ENCODE data around the gene RAB28.

The RAB28 gene

GRCh38 chr4:13464543-13464942 is 19.6 kb downstream of the RAB28 start:
- no peak overlapping the region for H2AFZ ChIP-seq (ENCODE audit: low read length)
- no peak overlapping the region for H3K4ac ChIP-seq (ENCODE audit: low read length)
- DNase-seq (ENCODE audit: low spot score): no peak
- H3K4me3 ChIP-seq (ENCODE audit: low read length in 2 of 2): no peak overlapping the region
- peaks cover 0 to 28% of the 10 kb centered on the region in 2 donors for H3K9me3 ChIP-seq (replicated peaks in 1 of 2; ENCODE audit: control insufficient read depth in 2 of 2, insufficient read depth in 1 of 2, low read depth in 1 of 2, low read length in 2 of 2)
- H2BK12ac ChIP-seq (ENCODE audit: low read length): no peak overlapping the region
- no peak overlapping the region for H4K91ac ChIP-seq (ENCODE audit: low read depth, low read length, poor library complexity)
- no peak overlapping the region for H3K23ac ChIP-seq (ENCODE audit: low read depth, low read length, poor library complexity)
- no peaks in the 10 kb centered on the region for H3K79me1 ChIP-seq (ENCODE audit: low read depth, low read length)
- H3K14ac ChIP-seq (ENCODE audit: low read length): no peak overlapping the region
- no peaks in the 10 kb centered on the region for H3K27me3 ChIP-seq (ENCODE audit: control insufficient read depth in 3 of 3, insufficient read depth in 3 of 3, low read depth in 1 of 3, low read length in 3 of 3)
- H2AK5ac ChIP-seq (ENCODE audit: low read depth, low read length): no peak overlapping the region
- H2BK15ac ChIP-seq (ENCODE audit: low read length): no peak overlapping the region
- no peak overlapping the region for H3K18ac ChIP-seq (ENCODE audit: low read length)
- H3K4me1 ChIP-seq (ENCODE audit: control insufficient read depth in 2 of 2, insufficient read depth in 1 of 2, low read depth in 1 of 2, low read length in 2 of 2): no peaks in the 10 kb centered on the region
- peaks cover 2 to 51% of the 10 kb centered on the region in 2 donors for H3K36me3 ChIP-seq (replicated peaks in 1 of 2; ENCODE audit: control insufficient read depth in 2 of 2, insufficient read depth in 2 of 2, low read length in 2 of 2)
- H2BK5ac ChIP-seq (ENCODE audit: low read length): no peak overlapping the region
- no peak overlapping the region for H2BK120ac ChIP-seq (ENCODE audit: low read depth, low read length)
- no peak overlapping the region for H4K8ac ChIP-seq (ENCODE audit: low read depth, low read length)
- H3K9ac ChIP-seq (ENCODE audit: low read depth, low read length, poor library complexity): no peak overlapping the region
- H3K27ac ChIP-seq (replicated peaks; ENCODE audit: low read length): no peak overlapping the region
- H3K4me2 ChIP-seq (ENCODE audit: insufficient read depth, low read length, poor library complexity, severe bottlenecking): no peak overlapping the region

- Histone ChIP-seq H2AK5ac (ENCODE audit: low read depth, low read length) (no peak overlapping the region), H3K4me2 (ENCODE audit: insufficient read depth, low read length, poor library complexity, severe bottlenecking) (no peak overlapping the region), H2BK12ac (ENCODE audit: low read length) (no peak overlapping the region), H3K9ac (ENCODE audit: low read depth, low read length, poor library complexity) (no peak overlapping the region), H2BK5ac (ENCODE audit: low read length) (no peak overlapping the region), H3K14ac (ENCODE audit: low read length) (no peak overlapping the region), H3K36me3 (replicated peaks in 1 of 2; ENCODE audit: control insufficient read depth in 2 of 2, insufficient read depth in 2 of 2, low read length in 2 of 2) (peaks cover 2 to 54% of the 10 kb centered on the region in 2 donors), H2BK15ac (ENCODE audit: low read length) (no peak overlapping the region), H3K9me3 (replicated peaks in 1 of 2; ENCODE audit: control insufficient read depth in 2 of 2, insufficient read depth in 1 of 2, low read depth in 1 of 2, low read length in 2 of 2) (peaks cover 0 to 16% of the 10 kb centered on the region in 2 donors), H3K4me3 (ENCODE audit: low read length in 2 of 2) (no peak overlapping the region), H2BK120ac (ENCODE audit: low read depth, low read length) (no peak overlapping the region), H3K4me1 (ENCODE audit: control insufficient read depth in 2 of 2, insufficient read depth in 1 of 2, low read depth in 1 of 2, low read length in 2 of 2) (no peaks in the 10 kb centered on the region), H3K4ac (ENCODE audit: low read length) (no peak overlapping the region), H4K8ac (ENCODE audit: low read depth, low read length) (no peak overlapping the region), H2AFZ (ENCODE audit: low read length) (no peak overlapping the region), H3K18ac (ENCODE audit: low read length) (no peak overlapping the region), H3K23ac (ENCODE audit: low read depth, low read length, poor library complexity) (no peak overlapping the region), H3K27ac (replicated peaks; ENCODE audit: low read length) (no peak overlapping the region), H4K91ac (ENCODE audit: low read depth, low read length, poor library complexity) (no peak overlapping the region), H3K79me1 (ENCODE audit: low read depth, low read length) (peaks cover 2% of the 10 kb centered on the region), H3K27me3 (ENCODE audit: control insufficient read depth in 3 of 3, insufficient read depth in 3 of 3, low read depth in 1 of 3, low read length in 3 of 3) (no peaks in the 10 kb centered on the region)
- no CpG with 5 or more reads among the region's 6 CpGs for WGBS, 2 donors (ENCODE audit: extremely low coverage in 2 of 2, insufficient read length in 2 of 2, insufficient replicate concordance in 1 of 2)
- DNase-seq (ENCODE audit: low spot score): no peak
Measured at GRCh38 chr4:13461191-13461905, 22.8 kb downstream of the RAB28 start.

- H3K14ac ChIP-seq (ENCODE audit: low read length): no peak overlapping the region
- no peak overlapping the region for H2BK5ac ChIP-seq (ENCODE audit: low read length)
- peaks cover 15 to 49% of the 10 kb centered on the region in 2 donors for H3K36me3 ChIP-seq (replicated peaks in 1 of 2; ENCODE audit: control insufficient read depth in 2 of 2, insufficient read depth in 2 of 2, low read length in 2 of 2)
- no peak overlapping the region for H2AFZ ChIP-seq (ENCODE audit: low read length)
- H3K9ac ChIP-seq (ENCODE audit: low read depth, low read length, poor library complexity): no peak overlapping the region
- H2BK120ac ChIP-seq (ENCODE audit: low read depth, low read length): no peak overlapping the region
- H3K4me1 ChIP-seq (ENCODE audit: control insufficient read depth in 2 of 2, insufficient read depth in 1 of 2, low read depth in 1 of 2, low read length in 2 of 2): no peaks in the 10 kb centered on the region
- no peak overlapping the region for H4K91ac ChIP-seq (ENCODE audit: low read depth, low read length, poor library complexity)
- H2BK12ac ChIP-seq (ENCODE audit: low read length): no peak overlapping the region
- no peak overlapping the region for H3K4ac ChIP-seq (ENCODE audit: low read length)
- no peak overlapping the region for H2AK5ac ChIP-seq (ENCODE audit: low read depth, low read length)
- H2BK15ac ChIP-seq (ENCODE audit: low read length): no peak overlapping the region
- peaks cover 7 to 24% of the 10 kb centered on the region in 2 donors for H3K9me3 ChIP-seq (replicated peaks in 1 of 2; ENCODE audit: control insufficient read depth in 2 of 2, insufficient read depth in 1 of 2, low read depth in 1 of 2, low read length in 2 of 2)
- H3K23ac ChIP-seq (ENCODE audit: low read depth, low read length, poor library complexity): no peak overlapping the region
- no peak overlapping the region for H3K18ac ChIP-seq (ENCODE audit: low read length)
- H3K4me2 ChIP-seq (ENCODE audit: insufficient read depth, low read length, poor library complexity, severe bottlenecking): no peak overlapping the region
- H3K27me3 ChIP-seq (ENCODE audit: control insufficient read depth in 3 of 3, insufficient read depth in 3 of 3, low read depth in 1 of 3, low read length in 3 of 3): no peaks in the 10 kb centered on the region
- WGBS, 2 donors (ENCODE audit: extremely low coverage in 2 of 2, insufficient read length in 2 of 2, insufficient replicate concordance in 1 of 2): no CpG with 5 or more reads among the region's 4 CpGs
- no peak overlapping the region for H3K27ac ChIP-seq (replicated peaks; ENCODE audit: low read length)
- no peak overlapping the region for H4K8ac ChIP-seq (ENCODE audit: low read depth, low read length)
- H3K4me3 ChIP-seq (ENCODE audit: low read length in 2 of 2): no peak overlapping the region
- peaks cover 5% of the 10 kb centered on the region for H3K79me1 ChIP-seq (ENCODE audit: low read depth, low read length)
- DNase-seq (ENCODE audit: low spot score): no peak
Measured at GRCh38 chr4:13455411-13455810, 28.7 kb downstream of the RAB28 start.

- Histone ChIP-seq H3K9me3 (replicated peaks in 1 of 2; ENCODE audit: control insufficient read depth in 2 of 2, insufficient read depth in 1 of 2, low read depth in 1 of 2, low read length in 2 of 2) (peaks cover 7 to 24% of the 10 kb centered on the region in 2 donors), H3K4ac (ENCODE audit: low read length) (no peak overlapping the region), H2BK120ac (ENCODE audit: low read depth, low read length) (no peak overlapping the region), H2BK5ac (ENCODE audit: low read length) (no peak overlapping the region), H3K4me3 (ENCODE audit: low read length in 2 of 2) (no peak overlapping the region), H3K9ac (ENCODE audit: low read depth, low read length, poor library complexity) (no peak overlapping the region), H3K27me3 (ENCODE audit: control insufficient read depth in 3 of 3, insufficient read depth in 3 of 3, low read depth in 1 of 3, low read length in 3 of 3) (no peaks in the 10 kb centered on the region), H4K8ac (ENCODE audit: low read depth, low read length) (no peak overlapping the region), H2AFZ (ENCODE audit: low read length) (no peak overlapping the region), H2BK12ac (ENCODE audit: low read length) (no peak overlapping the region), H2AK5ac (ENCODE audit: low read depth, low read length) (no peak overlapping the region), H3K27ac (replicated peaks; ENCODE audit: low read length) (no peak overlapping the region), H3K4me1 (ENCODE audit: control insufficient read depth in 2 of 2, insufficient read depth in 1 of 2, low read depth in 1 of 2, low read length in 2 of 2) (no peaks in the 10 kb centered on the region), H3K79me1 (ENCODE audit: low read depth, low read length) (peaks cover 5% of the 10 kb centered on the region), H3K4me2 (ENCODE audit: insufficient read depth, low read length, poor library complexity, severe bottlenecking) (no peak overlapping the region), H3K14ac (ENCODE audit: low read length) (no peak overlapping the region), H4K91ac (ENCODE audit: low read depth, low read length, poor library complexity) (no peak overlapping the region), H2BK15ac (ENCODE audit: low read length) (peak overlapping the region; percentile 65), H3K18ac (ENCODE audit: low read length) (no peak overlapping the region), H3K23ac (ENCODE audit: low read depth, low read length, poor library complexity) (no peak overlapping the region), H3K36me3 (replicated peaks in 1 of 2; ENCODE audit: control insufficient read depth in 2 of 2, insufficient read depth in 2 of 2, low read length in 2 of 2) (peaks cover 15 to 43% of the 10 kb centered on the region in 2 donors)
- WGBS, 2 donors (ENCODE audit: extremely low coverage in 2 of 2, insufficient read length in 2 of 2, insufficient replicate concordance in 1 of 2): no CpG with 5 or more reads among the region's 1 CpG
- DNase-seq (ENCODE audit: low spot score): no peak
Measured at GRCh38 chr4:13454786-13455185, 29.4 kb downstream of the RAB28 start.

Measured in neuronal stem cell (in vitro differentiated cells).